ENCODE data around the gene AGBL1.

AGBL1 gene

DNA sequence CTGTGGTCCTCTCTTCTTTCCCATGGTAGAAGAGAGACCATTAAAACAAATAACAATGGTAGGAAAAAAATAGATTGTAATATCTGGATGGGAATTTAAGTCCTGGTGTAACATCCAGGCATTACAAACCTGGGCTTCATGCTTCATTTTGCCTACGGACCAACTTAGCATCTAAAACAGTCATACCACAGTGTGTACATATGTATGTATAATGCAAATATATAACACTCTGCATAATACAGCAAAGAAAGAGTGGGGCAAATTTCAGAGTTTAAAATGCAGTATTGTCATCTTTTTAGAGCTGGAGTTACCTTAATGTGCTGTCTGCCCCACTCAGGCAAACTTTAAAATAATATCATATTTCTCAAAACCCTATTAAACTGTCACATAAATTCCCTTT is 298.2 kb downstream of the AGBL1 start:
- H3K4me3 ChIP-seq (ENCODE audit: control insufficient read depth, low read depth, low read length): no peak overlapping the region
- no peak for DNase-seq (ENCODE audit: low read depth)
- TF ChIP-seq, protein P1, sequence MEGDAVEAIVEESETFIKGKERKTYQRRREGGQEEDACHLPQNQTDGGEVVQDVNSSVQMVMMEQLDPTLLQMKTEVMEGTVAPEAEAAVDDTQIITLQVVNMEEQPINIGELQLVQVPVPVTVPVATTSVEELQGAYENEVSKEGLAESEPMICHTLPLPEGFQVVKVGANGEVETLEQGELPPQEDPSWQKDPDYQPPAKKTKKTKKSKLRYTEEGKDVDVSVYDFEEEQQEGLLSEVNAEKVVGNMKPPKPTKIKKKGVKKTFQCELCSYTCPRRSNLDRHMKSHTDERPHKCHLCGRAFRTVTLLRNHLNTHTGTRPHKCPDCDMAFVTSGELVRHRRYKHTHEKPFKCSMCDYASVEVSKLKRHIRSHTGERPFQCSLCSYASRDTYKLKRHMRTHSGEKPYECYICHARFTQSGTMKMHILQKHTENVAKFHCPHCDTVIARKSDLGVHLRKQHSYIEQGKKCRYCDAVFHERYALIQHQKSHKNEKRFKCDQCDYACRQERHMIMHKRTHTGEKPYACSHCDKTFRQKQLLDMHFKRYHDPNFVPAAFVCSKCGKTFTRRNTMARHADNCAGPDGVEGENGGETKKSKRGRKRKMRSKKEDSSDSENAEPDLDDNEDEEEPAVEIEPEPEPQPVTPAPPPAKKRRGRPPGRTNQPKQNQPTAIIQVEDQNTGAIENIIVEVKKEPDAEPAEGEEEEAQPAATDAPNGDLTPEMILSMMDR (IDR thresholded peaks at IDR 0.05; ENCODE audit: control insufficient read depth, insufficient read depth, low read depth, low read length, missing control alignments): no peak

DNA sequence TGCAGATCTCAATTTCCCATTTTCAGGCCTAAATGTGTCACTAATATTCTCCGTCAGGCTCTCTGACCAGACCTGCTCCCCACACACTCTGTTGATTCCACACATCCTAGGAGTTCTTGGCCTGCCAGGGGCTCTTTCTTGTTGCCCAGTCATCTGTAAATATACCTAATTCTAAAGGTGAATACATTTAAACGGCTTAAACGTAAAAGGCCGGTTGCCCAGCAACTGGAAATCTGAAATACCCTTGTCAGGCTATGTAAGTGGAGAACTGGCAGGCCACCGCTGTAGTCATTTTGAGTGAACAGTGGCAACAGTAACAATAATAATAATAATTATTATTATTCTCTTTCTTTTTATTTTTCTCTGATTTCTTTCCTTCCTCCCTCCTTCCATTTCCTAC is 302.7 kb downstream of the AGBL1 start:
- DNase-seq (ENCODE audit: low read depth): no peak
- TF ChIP-seq, protein P1 (IDR thresholded peaks at IDR 0.05; ENCODE audit: control insufficient read depth, insufficient read depth, low read depth, low read length, missing control alignments): no peak
- no peak overlapping the region for H3K4me3 ChIP-seq (ENCODE audit: control insufficient read depth, low read depth, low read length)

DNA sequence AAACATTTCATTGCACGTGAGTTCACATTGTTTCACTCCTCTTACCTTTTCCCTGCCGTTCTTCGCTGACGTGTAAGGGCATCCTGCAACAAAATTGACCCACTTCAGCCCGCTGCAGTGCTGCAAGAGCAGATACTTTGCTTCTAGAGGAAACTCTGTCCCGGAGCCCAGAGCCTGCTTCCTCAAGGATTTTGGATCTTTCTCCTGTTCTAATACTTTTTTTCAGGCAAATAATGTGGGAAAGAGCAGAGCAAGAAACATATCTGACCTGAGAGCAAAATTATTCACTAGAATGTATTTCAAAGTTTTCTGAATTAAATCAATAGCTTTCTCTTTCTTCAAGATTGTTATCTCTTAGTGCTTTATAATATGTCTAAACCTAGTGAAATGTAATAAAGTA is 303.9 kb downstream of the AGBL1 start:
- H3K4me3 ChIP-seq (ENCODE audit: control insufficient read depth, low read depth, low read length): no peak overlapping the region
- DNase-seq (ENCODE audit: low read depth): no peak
- TF ChIP-seq, protein P1 (IDR thresholded peaks at IDR 0.05; ENCODE audit: control insufficient read depth, insufficient read depth, low read depth, low read length, missing control alignments): no peak

DNA sequence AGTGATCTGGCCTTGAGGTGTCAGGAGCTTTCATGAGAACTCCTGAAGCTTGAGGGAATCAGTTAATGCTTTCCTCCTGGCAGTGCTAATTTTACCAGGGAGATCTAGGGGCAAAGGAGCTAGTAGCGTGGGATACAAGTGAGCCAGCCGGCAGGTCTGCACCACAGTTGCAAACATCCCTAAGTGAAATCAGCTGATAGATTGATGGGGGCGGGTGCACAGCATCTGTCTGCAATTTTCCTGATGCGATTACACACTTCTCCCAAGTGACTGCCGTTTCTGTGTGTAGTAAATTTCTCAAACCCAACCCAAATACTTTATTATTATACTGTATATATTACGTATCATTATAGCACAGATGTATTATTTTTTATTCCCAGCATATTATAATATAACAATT is 304.5 kb downstream of the AGBL1 start:
- DNase-seq (ENCODE audit: low read depth): no peak
- H3K4me3 ChIP-seq (ENCODE audit: control insufficient read depth, low read depth, low read length): no peak overlapping the region
- TF ChIP-seq, protein P1 (IDR thresholded peaks at IDR 0.05; ENCODE audit: control insufficient read depth, insufficient read depth, low read depth, low read length, missing control alignments): no peak

DNA sequence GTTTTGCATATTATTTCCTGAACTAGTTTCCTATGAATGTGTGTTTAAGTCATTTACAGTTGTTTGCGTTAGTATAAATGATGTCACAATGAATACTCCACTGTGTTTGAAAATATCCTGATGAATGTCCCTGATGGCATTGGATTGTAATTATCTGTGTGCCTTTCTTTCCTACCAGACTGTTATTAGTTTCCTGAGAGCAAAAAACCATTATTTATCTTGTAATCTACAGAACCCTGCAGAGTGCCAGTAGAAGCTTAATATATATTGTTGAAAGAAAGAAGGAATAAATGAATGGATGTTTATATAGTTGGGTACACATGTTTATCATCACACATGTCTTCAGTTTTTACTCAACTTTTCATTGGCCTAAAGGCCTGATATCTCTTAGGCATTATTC is 312.6 kb downstream of the AGBL1 start:
- no peak overlapping the region for H3K4me3 ChIP-seq (ENCODE audit: control insufficient read depth, low read depth, low read length)

DNA sequence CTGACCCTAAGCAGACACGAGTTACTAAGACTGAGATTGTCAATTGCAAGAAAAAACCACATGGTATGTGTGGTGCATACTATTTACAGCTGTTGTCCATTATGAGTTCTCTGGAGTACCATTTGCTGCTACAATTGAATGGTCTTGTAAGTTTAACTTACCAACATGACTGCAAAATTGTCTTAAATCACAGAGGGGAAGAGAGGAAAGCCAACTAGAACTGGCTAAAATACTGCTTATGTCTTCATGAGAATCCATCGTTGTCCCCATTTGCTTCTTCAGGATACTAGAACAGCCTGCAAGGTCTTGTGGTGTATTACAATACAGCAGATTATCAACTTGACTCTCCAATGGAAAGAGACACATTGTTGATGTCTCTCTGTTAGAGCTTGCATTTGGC is 313.2 kb downstream of the AGBL1 start:
- no peak for DNase-seq (ENCODE audit: low read depth)
- TF ChIP-seq, protein P1 (IDR thresholded peaks at IDR 0.05; ENCODE audit: control insufficient read depth, insufficient read depth, low read depth, low read length, missing control alignments): no peak
- no peak overlapping the region for H3K4me3 ChIP-seq (ENCODE audit: control insufficient read depth, low read depth, low read length)

More for the DNA sequence above, 312.6 kb downstream of the AGBL1 start:
- TF ChIP-seq, protein P1 (IDR thresholded peaks at IDR 0.05; ENCODE audit: control insufficient read depth, insufficient read depth, low read depth, low read length, missing control alignments): no peak
- DNase-seq (ENCODE audit: low read depth): no peak

DNA sequence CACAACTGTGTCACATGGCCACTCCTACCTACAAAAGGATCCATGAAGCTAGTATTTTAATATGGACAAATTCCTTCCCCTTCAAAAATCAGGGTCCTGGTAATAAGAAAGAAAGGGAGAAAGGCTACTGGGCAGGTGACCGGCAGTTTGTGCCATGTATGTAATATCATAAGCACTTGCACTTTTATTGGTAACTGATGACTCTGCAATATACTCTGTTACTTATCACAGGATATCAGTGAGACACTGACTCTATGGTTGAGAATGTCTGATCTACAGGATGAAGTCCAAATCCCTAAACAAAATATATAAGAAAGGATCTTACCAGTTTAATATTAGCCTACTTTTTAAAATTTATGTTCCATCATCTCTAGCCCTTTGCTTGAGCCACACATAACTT is 315.2 kb downstream of the AGBL1 start:
- no peak overlapping the region for H3K4me3 ChIP-seq (ENCODE audit: control insufficient read depth, low read depth, low read length)
- TF ChIP-seq, protein P1 (IDR thresholded peaks at IDR 0.05; ENCODE audit: control insufficient read depth, insufficient read depth, low read depth, low read length, missing control alignments): no peak
- no peak for DNase-seq (ENCODE audit: low read depth)

All from AG09309 (cell line).